Fibroblast of lung (primary cell): ENCODE measurements around the gene CAMK2B. TPM values are rescaled to one million over a fixed set of nuclear protein-coding genes. Genes with fewer than 3 reads are reported as not detected.

Source experiments
- DNase-seq, 2 donors: peaks; one replicate each; pipeline versions ENCODE4 v3.0.0 to v3.0.0-alpha.2; 2010; ENCODE audit warnings: low read depth in 2 of 2
- H2AFZ ChIP-seq: 2 replicates; pipeline ENCODE4 v1.5.1; 2012; ENCODE audit warnings: low read length, control low read depth, inconsistent platforms
- H3K27ac ChIP-seq: 2 replicates; pipeline ENCODE4 v1.5.1; 2011; ENCODE audit warnings: low read length, control low read depth; ENCODE audit not compliant: insufficient read depth
- H3K27me3 ChIP-seq: 2 replicates; pipeline ENCODE4 v1.5.1; 2011; ENCODE audit warnings: mild to moderate bottlenecking, low read length; ENCODE audit not compliant: control insufficient read depth, insufficient read depth
- H3K36me3 ChIP-seq: 2 replicates; pipeline ENCODE4 v1.5.1; 2011; ENCODE audit warnings: low read length; ENCODE audit not compliant: control insufficient read depth, insufficient read depth
- H3K4me1 ChIP-seq: 2 replicates; pipeline ENCODE4 v1.5.1; 2011; ENCODE audit warnings: low read length; ENCODE audit not compliant: control insufficient read depth, insufficient read depth; ENCODE audit errors: extremely low read depth
- H3K4me2 ChIP-seq: 2 replicates; pipeline ENCODE4 v1.5.1; 2011; ENCODE audit warnings: low read length, control low read depth; ENCODE audit not compliant: insufficient read depth; ENCODE audit errors: extremely low read depth
- H3K4me3 ChIP-seq, 4 experiments: fragments of 200-600 bp in 1 of 4; sonication (generic) in 1 of 4; replicated peaks in 1 of 4; 2 replicates each; pipeline ENCODE4 v1.5.1; 2011 to 2016; ENCODE audit warnings: low read length in 4 of 4, low read depth in 3 of 4, mild to moderate bottlenecking in 3 of 4, control low read depth in 2 of 4, inconsistent platforms in 1 of 4, mixed read lengths in 1 of 4; ENCODE audit not compliant: insufficient read depth in 1 of 4; ENCODE audit errors: control extremely low read depth in 1 of 4
- H3K79me2 ChIP-seq: 2 replicates; pipeline ENCODE4 v1.5.1; 2012; ENCODE audit warnings: mild to moderate bottlenecking, low read length, inconsistent platforms; ENCODE audit not compliant: control insufficient read depth, insufficient read depth
- H3K9ac ChIP-seq: 2 replicates; pipeline ENCODE4 v1.5.1; 2011; ENCODE audit warnings: mild to moderate bottlenecking, low read length, control low read depth; ENCODE audit not compliant: insufficient read depth
- H3K9me3 ChIP-seq: 2 replicates; pipeline ENCODE4 v1.5.1; 2012; ENCODE audit warnings: low read depth, low read length; ENCODE audit not compliant: control insufficient read depth, insufficient read depth
- H4K20me1 ChIP-seq: 2 replicates; pipeline ENCODE4 v1.5.1; 2011; ENCODE audit warnings: low read length; ENCODE audit not compliant: control insufficient read depth, insufficient read depth; ENCODE audit errors: extremely low read depth
- EZH2 ChIP-seq: IDR thresholded peaks from 2 replicates; pipeline ENCODE4 v1.5.1; 2012; ENCODE audit warnings: low read length, control low read depth, mild to moderate bottlenecking; ENCODE audit errors: missing control alignments
- polyA plus RNA-seq, 2 donors: library from polyadenylated mRNA; depleted of rRNA in 1 of 2; stranded (reverse) in 1 of 2; unstranded in 1 of 2; fragments of >200 nt; gene quantifications; 2 replicates each; pipeline ENCODE4 v1.2.1, GENCODE V29; 2011 to 2012; ENCODE audit warnings: missing spikeins in 1 of 2
- total RNA-seq: library from RNA; depleted of rRNA; stranded (reverse); fragments of >200 nt; gene quantifications from 2 replicates; pipeline ENCODE4 v1.2.1, GENCODE V29; 2014
- TF ChIP-seq, protein P1 (sequence below), 2 donors: IDR thresholded peaks in 1 of 2; conservative IDR thresholded peaks in 1 of 2; 1 replicate in 1 of 2; 2 replicates in 1 of 2; pipeline ENCODE4 v1.5.1; 2011 to 2012; ENCODE audit warnings: low read length in 2 of 2, control low read depth in 1 of 2, inconsistent platforms in 1 of 2, low read depth in 1 of 2, mild to moderate bottlenecking in 1 of 2

The CAMK2B gene
- total and polyA plus RNA-seq, 2 donors (not counting 1 experiment from before 2014, with no cell fraction given) = 0.06 to 0.17 TPM

DNA sequence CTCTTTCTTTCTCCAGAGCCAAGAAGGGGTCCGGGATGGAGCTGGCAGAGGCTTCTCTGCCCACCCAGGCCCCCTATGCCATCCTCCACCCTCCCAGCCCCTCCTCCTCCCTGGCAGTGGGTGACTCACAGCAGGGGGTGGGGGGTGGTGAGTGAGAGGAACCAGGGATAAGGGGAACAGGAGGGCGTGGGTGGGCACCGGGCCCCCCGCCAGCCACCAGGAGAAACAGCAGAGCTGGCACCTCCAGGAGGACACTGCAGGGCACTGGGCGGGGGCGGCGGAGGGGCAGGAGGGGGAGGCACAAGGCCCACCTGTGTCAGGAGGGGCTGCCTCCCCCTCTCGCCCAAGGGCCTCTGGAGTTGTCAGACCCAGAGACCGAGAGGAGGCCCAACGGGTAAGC lies 56.0 kb downstream of the CAMK2B start:
- Histone ChIP-seq H3K4me3 (no peak overlapping the region), H3K4me1 (no peaks in the 10 kb centered on the region), H3K27ac (no peak overlapping the region), H3K9ac (no peak overlapping the region), H3K27me3 (peaks cover 7% of the 10 kb centered on the region), H3K9me3 (no peaks in the 10 kb centered on the region), H4K20me1 (no peaks in the 10 kb centered on the region), H3K79me2 (no peaks in the 10 kb centered on the region), H3K36me3 (no peaks in the 10 kb centered on the region), H2AFZ (no peak overlapping the region), H3K4me2 (no peak overlapping the region)
- no peak for DNase-seq
- no peak for TF ChIP-seq EZH2
- TF ChIP-seq, protein P1, sequence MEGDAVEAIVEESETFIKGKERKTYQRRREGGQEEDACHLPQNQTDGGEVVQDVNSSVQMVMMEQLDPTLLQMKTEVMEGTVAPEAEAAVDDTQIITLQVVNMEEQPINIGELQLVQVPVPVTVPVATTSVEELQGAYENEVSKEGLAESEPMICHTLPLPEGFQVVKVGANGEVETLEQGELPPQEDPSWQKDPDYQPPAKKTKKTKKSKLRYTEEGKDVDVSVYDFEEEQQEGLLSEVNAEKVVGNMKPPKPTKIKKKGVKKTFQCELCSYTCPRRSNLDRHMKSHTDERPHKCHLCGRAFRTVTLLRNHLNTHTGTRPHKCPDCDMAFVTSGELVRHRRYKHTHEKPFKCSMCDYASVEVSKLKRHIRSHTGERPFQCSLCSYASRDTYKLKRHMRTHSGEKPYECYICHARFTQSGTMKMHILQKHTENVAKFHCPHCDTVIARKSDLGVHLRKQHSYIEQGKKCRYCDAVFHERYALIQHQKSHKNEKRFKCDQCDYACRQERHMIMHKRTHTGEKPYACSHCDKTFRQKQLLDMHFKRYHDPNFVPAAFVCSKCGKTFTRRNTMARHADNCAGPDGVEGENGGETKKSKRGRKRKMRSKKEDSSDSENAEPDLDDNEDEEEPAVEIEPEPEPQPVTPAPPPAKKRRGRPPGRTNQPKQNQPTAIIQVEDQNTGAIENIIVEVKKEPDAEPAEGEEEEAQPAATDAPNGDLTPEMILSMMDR (conservative IDR thresholded peaks at IDR 0.05 in 1 of 2, IDR thresholded peaks at IDR 0.05 in 1 of 2; ENCODE audit: low read depth in 1 of 2, low read length in 2 of 2) = no peak

DNA sequence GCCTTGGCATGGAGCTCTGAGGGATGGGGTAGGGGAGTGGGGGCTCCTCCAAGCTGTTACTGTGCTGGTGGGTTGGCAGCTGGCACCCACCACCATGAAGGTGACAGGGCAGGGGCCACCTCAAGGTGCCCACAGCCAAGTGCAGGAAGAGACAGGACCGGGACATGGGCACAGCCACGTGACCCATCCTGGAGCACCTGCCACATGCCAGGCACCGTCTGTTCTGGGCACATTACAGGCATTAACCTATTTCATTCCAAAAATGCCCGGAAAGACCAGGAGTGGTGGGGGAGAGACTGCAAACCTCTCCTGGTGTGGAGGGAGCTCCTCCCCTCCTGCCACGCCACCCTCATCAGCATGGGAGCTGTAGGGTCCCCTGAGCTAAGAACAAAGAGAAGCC lies 56.7 kb downstream of the CAMK2B start:
- no peak for DNase-seq
- Histone ChIP-seq H3K4me1 (no peaks in the 10 kb centered on the region), H3K27ac (no peak overlapping the region), H3K4me2 (no peak overlapping the region), H3K79me2 (no peaks in the 10 kb centered on the region), H3K9me3 (no peaks in the 10 kb centered on the region), H3K4me3 (no peak overlapping the region), H2AFZ (no peak overlapping the region), H4K20me1 (no peaks in the 10 kb centered on the region), H3K27me3 (peaks cover 11% of the 10 kb centered on the region), H3K9ac (no peak overlapping the region), H3K36me3 (no peaks in the 10 kb centered on the region)
- no peak for TF ChIP-seq EZH2
- TF ChIP-seq, protein P1 (conservative IDR thresholded peaks at IDR 0.05 in 1 of 2, IDR thresholded peaks at IDR 0.05 in 1 of 2; ENCODE audit: low read depth in 1 of 2, low read length in 2 of 2) = no peak

DNA sequence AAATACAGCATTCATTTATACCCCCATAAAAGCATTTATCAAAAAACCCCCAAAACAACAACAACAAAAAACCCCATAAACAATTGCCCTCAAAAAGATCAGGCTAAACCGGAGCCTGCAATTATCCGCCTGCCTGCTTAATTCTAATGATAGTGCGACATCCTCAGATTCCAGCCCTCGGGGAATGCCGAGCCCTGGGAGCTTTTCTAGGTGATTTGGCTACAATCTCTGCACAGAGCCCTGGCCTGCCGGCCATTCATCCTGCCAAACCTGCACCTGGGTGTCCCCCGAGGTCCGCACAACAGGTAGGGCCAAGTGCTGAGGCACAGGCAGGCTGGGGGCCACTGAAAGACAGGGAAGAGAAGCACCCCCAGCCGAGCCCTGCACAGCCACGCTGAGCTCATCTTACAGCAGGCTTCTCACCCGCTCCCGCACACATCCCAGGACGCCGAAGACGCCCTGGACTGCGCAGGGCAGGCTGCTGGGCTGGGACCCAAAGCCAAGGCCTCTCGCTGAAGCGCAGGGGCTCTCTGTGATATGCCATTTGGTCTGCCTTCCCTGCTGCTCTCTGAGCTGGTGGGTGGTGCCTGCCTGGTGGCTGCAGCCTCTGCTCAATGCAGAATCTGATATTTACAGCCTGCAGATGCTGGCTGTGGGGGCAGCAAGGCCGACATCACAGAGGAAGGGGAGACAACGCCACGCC lies 57.5 kb downstream of the CAMK2B start:
- no peak overlapping the region for H3K9ac ChIP-seq
- H3K4me1 ChIP-seq = no peaks in the 10 kb centered on the region
- H3K27me3 ChIP-seq = peaks cover 11% of the 10 kb centered on the region

More for the DNA sequence above, 57.5 kb downstream of the CAMK2B start:
- Histone ChIP-seq H3K27ac (no peak overlapping the region), H3K4me2 (no peak overlapping the region), H4K20me1 (no peaks in the 10 kb centered on the region), H3K79me2 (no peaks in the 10 kb centered on the region), H2AFZ (no peak overlapping the region), H3K4me3 (no peak overlapping the region), H3K9me3 (no peaks in the 10 kb centered on the region), H3K36me3 (no peaks in the 10 kb centered on the region)
- no peak for DNase-seq
- TF ChIP-seq, protein P1 (conservative IDR thresholded peaks at IDR 0.05 in 1 of 2, IDR thresholded peaks at IDR 0.05 in 1 of 2; ENCODE audit: low read depth in 1 of 2, low read length in 2 of 2) = no peak
- no peak for TF ChIP-seq EZH2
